Measurements from ENCODE around the gene VPS54. TPM values are rescaled to one million over a fixed set of nuclear protein-coding genes. Genes with fewer than 3 reads are reported as not detected.
A peak's percentile ranks its signal among the peaks of the same experiment; 100 is the strongest.
"Not testable (repeated sequence)": the region's sequence is repeated elsewhere in the genome, so short reads cannot be mapped to it uniquely, and the experiment has no call there.

VPS54 gene
- total RNA-seq, 1 donor from 2014 or later = 28.2 TPM

DNA sequence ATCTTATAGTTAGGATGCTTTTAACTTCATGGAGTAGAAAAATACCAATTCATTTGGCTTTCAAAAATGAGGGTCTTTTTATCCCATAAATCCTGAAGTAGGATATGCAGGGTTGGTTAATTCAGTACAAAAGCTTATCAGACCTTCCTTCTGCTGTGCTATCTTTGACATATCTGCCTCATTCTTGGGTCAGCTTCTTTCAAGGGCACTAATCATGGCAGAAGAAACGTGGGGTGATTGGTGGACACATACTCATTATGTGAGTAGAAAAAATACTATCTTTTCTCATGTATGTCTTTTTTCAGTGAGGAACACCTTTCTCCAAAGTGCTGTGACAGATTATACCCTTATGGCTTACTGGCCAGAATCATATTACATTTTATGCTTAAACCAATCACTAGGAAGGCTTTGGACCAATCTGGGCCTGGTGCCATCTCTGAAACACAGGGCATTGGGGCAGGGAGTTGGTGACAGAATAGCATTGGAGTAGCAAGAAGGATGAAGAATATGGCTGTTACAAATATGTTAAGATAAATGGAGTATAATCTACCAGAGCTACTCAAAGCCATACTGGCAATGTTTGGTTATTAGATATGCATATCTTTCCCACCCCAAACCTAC is 167.4 kb downstream of the VPS54 start:
- no peak for DNase-seq (ENCODE audit: low spot score, unreplicated experiment)
- Mint-ChIP-seq H3K4me1 (ENCODE audit: low read depth) (peaks cover 32% of the 10 kb centered on the region), H3K27ac (no peak overlapping the region), H3K36me3 (ENCODE audit: insufficient read depth) (peaks cover 1% of the 10 kb centered on the region), H3K9me3 (ENCODE audit: low read depth) (peaks cover 5% of the 10 kb centered on the region), H3K27me3 (no peaks in the 10 kb centered on the region), H3K4me3 (ENCODE audit: low read depth) (no peak overlapping the region)
- TF ChIP-seq, protein P1, sequence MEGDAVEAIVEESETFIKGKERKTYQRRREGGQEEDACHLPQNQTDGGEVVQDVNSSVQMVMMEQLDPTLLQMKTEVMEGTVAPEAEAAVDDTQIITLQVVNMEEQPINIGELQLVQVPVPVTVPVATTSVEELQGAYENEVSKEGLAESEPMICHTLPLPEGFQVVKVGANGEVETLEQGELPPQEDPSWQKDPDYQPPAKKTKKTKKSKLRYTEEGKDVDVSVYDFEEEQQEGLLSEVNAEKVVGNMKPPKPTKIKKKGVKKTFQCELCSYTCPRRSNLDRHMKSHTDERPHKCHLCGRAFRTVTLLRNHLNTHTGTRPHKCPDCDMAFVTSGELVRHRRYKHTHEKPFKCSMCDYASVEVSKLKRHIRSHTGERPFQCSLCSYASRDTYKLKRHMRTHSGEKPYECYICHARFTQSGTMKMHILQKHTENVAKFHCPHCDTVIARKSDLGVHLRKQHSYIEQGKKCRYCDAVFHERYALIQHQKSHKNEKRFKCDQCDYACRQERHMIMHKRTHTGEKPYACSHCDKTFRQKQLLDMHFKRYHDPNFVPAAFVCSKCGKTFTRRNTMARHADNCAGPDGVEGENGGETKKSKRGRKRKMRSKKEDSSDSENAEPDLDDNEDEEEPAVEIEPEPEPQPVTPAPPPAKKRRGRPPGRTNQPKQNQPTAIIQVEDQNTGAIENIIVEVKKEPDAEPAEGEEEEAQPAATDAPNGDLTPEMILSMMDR (IDR thresholded peaks at IDR 0.05; ENCODE audit: unreplicated experiment) = no peak

DNA sequence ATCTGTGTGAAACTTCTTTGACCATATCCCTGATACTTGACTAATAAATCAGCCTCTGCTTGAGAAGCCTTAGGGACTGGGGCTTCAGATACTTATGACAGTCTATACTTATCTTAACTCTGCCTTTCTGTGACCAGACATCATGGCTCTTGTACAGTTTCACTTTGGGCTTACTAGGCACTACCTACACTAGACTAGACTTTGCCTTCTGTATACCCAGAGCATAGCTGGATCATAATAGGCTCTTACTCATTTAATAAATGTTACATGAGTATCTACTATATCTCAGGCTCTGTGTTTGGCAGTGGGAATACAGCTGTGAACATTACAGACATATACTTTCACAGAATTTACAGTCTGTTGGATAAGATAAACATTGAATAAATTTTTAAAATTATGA is 168.6 kb downstream of the VPS54 start:
- Mint-ChIP-seq H3K4me3 (ENCODE audit: low read depth) (no peak overlapping the region), H3K27ac (no peak overlapping the region), H3K36me3 (ENCODE audit: insufficient read depth) (no peaks in the 10 kb centered on the region), H3K4me1 (ENCODE audit: low read depth) (peaks cover 39% of the 10 kb centered on the region), H3K9me3 (ENCODE audit: low read depth) (peaks cover 5% of the 10 kb centered on the region), H3K27me3 (no peaks in the 10 kb centered on the region)
- DNase-seq (ENCODE audit: low spot score, unreplicated experiment) = no peak
- TF ChIP-seq, protein P1 (IDR thresholded peaks at IDR 0.05; ENCODE audit: unreplicated experiment) = no peak

DNA sequence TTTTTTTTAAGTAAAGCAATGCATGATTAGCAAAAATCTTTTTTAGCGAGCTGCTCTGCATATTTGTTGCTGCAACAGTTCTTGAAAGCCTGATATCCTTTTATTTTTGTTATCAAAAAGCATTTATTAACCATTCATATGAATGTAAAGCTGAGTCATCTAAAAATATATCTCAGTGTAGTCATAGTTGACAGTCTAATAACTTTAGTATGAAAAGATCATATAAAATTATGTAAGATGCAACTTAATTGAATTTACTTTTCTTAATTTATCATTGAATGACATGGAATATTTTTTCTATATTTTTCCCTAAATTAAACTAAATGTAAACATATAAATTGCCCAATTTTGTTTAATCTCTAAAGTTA is 169.0 kb downstream of the VPS54 start:
- H3K4me1 Mint-ChIP-seq (ENCODE audit: low read depth) = peaks cover 41% of the 10 kb centered on the region
- no peak overlapping the region for H3K27ac Mint-ChIP-seq
- peaks cover 5% of the 10 kb centered on the region for H3K9me3 Mint-ChIP-seq (ENCODE audit: low read depth)
- TF ChIP-seq, protein P1 (IDR thresholded peaks at IDR 0.05; ENCODE audit: unreplicated experiment) = no peak
- no peaks in the 10 kb centered on the region for H3K27me3 Mint-ChIP-seq
- no peaks in the 10 kb centered on the region for H3K36me3 Mint-ChIP-seq (ENCODE audit: insufficient read depth)
- no peak overlapping the region for H3K4me3 Mint-ChIP-seq (ENCODE audit: low read depth)
- no peak for DNase-seq (ENCODE audit: low spot score, unreplicated experiment)

DNA sequence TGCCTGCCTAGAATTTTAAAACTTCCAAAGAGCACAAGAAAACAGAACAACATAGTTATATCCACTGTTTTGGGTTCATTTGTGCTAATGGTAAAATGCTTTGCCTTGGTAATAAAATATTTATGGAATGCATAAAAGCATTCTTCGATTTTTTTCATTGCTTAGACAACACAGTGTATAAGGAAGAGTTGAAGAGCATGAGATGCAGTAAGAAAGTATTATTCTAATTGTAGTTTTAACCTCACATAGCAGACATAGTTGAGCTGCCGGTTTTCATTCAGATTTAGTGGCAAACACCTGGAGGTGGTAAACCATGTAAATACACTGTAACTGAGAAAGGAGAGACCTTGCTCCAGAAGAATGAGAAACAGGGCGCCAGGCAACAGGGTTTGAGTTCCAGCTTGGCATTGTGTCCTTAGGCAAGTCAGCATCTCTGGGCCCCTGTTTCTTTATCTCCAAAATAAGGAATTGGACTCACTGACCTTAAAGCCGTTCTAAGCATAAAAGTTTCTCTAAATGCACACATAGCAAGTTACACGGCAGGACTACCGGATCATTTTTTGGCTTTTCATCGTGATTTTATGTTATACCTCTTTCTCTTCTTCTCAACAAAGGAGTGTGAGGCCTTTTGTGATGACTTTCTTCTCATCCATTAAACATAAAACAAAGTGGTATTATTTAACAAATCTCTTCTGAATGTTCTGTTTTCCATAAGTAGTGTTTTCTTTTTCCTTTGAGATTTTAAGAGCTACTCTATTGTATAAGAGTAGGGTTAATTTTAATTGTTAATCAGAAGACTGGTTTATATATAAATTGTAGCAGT is 169.6 kb downstream of the VPS54 start:
- peaks cover 43% of the 10 kb centered on the region for H3K4me1 Mint-ChIP-seq (ENCODE audit: low read depth)
- TF ChIP-seq, protein P1 (IDR thresholded peaks at IDR 0.05; ENCODE audit: unreplicated experiment) = no peak
- H3K4me3 Mint-ChIP-seq (ENCODE audit: low read depth) = peak overlapping the region; percentile 9
- DNase-seq (ENCODE audit: low spot score, unreplicated experiment) = no peak
- H3K9me3 Mint-ChIP-seq (ENCODE audit: low read depth) = peaks cover 5% of the 10 kb centered on the region
- H3K27ac Mint-ChIP-seq = peak overlapping the region; percentile 42
- no peaks in the 10 kb centered on the region for H3K36me3 Mint-ChIP-seq (ENCODE audit: insufficient read depth)
- H3K27me3 Mint-ChIP-seq = no peaks in the 10 kb centered on the region

DNA sequence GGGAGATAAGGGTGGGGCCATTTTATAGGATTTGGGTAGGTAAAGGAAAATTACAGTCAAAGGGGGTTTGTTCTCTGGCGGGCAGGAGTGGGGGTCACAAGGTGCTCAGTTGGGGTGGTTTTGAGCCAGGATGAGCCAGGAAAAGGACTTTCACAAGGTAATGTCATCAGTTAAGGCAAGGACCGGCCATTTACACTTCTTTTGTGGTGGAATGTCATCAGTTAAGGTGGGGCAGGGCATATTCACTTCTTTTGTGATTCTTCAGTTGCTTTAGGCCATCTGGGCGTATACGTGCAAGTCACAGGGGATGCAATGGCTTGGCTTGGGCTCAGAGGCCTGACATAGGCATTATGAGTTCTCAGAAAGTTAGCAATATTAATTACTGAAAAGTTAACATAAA is 171.7 kb downstream of the VPS54 start:
- not testable (repeated sequence) for H3K36me3 Mint-ChIP-seq (ENCODE audit: insufficient read depth); H3K4me3 Mint-ChIP-seq (ENCODE audit: low read depth); H3K9me3 Mint-ChIP-seq (ENCODE audit: low read depth); H3K27me3 Mint-ChIP-seq; DNase-seq (ENCODE audit: low spot score, unreplicated experiment)
- H3K4me1 Mint-ChIP-seq (ENCODE audit: low read depth) = peaks cover 53% of the 10 kb centered on the region
- H3K27ac Mint-ChIP-seq = peak overlapping the region; percentile 53
